Suppressor macrophage treated with lipopolysaccharide for 1 hour (primary cell): ENCODE results near the gene TPM1.
A peak's percentile ranks its signal among the peaks of the same experiment; 100 is the strongest.
"Not testable (repeated sequence)": the region's sequence is repeated elsewhere in the genome, so short reads cannot be mapped to it uniquely, and the experiment has no call there.

ENCODE experiments used
- DNase-seq, 3 donors: peaks; one replicate each; pipeline ENCODE4 v3.0.0-alpha.2; 2020 to 2022

The TPM1 gene

GRCh38 chr15:63099581-63099980 lies 57.0 kb downstream of the TPM1 start:
- DNase-seq: not testable (repeated sequence)

GRCh38 chr15:63103416-63103815 lies 60.9 kb downstream of the TPM1 start:
- peak in 1 of 3 donors; percentile 34 for DNase-seq

- peak; percentile 21 to 61 (median 45) for DNase-seq
These were observed 62.2 kb downstream of the TPM1 start for GRCh38 chr15:63104727-63105126.

GRCh38 chr15:63105354-63105753 lies 62.8 kb downstream of the TPM1 start:
- DNase-seq: not testable (repeated sequence)

GRCh38 chr15:63107895-63108546 lies 65.5 kb downstream of the TPM1 start:
- no peak for DNase-seq

GRCh38 chr15:63109498-63109897 lies 67.0 kb downstream of the TPM1 start:
- no peak for DNase-seq

GRCh38 chr15:63109920-63110319 lies 67.4 kb downstream of the TPM1 start:
- no peak for DNase-seq

- DNase-seq: peak; percentile 39 to 46 (median 42)
These were observed 68.0 kb downstream of the TPM1 start for GRCh38 chr15:63110428-63111026.

- DNase-seq: no peak
These were observed 68.9 kb downstream of the TPM1 start for GRCh38 chr15:63111481-63111880.

- no peak for DNase-seq
These were observed 70.3 kb downstream of the TPM1 start for GRCh38 chr15:63112871-63113270.

- DNase-seq: no peak
These were observed 71.9 kb downstream of the TPM1 start for GRCh38 chr15:63114465-63114864.
